Mammary epithelial cell (primary cell): ENCODE measurements around the gene PPP1R18.

ENCODE experiments used
- EZH2 ChIP-seq: IDR thresholded peaks from 2 replicates; pipeline ENCODE4 v1.6.1; 2012; ENCODE audit warnings: low read length, inconsistent platforms, borderline replicate concordance
- TF ChIP-seq, protein P1 (sequence below), 2 donors: IDR thresholded peaks in 1 of 2; conservative IDR thresholded peaks in 1 of 2; 2 replicates each; pipeline ENCODE4 v1.5.1; 2011 to 2012; ENCODE audit warnings: inconsistent platforms in 2 of 2, low read length in 2 of 2, mild to moderate bottlenecking in 2 of 2, control low read depth in 1 of 2, low read depth in 1 of 2; ENCODE audit not compliant: insufficient read depth in 1 of 2; ENCODE audit errors: extremely low read depth in 1 of 2

GRCh38 chr6:30647242-30648116 lies 39.0 kb downstream of the PPP1R18 start:
- TF ChIP-seq, protein P1, sequence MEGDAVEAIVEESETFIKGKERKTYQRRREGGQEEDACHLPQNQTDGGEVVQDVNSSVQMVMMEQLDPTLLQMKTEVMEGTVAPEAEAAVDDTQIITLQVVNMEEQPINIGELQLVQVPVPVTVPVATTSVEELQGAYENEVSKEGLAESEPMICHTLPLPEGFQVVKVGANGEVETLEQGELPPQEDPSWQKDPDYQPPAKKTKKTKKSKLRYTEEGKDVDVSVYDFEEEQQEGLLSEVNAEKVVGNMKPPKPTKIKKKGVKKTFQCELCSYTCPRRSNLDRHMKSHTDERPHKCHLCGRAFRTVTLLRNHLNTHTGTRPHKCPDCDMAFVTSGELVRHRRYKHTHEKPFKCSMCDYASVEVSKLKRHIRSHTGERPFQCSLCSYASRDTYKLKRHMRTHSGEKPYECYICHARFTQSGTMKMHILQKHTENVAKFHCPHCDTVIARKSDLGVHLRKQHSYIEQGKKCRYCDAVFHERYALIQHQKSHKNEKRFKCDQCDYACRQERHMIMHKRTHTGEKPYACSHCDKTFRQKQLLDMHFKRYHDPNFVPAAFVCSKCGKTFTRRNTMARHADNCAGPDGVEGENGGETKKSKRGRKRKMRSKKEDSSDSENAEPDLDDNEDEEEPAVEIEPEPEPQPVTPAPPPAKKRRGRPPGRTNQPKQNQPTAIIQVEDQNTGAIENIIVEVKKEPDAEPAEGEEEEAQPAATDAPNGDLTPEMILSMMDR (conservative IDR thresholded peaks at IDR 0.05 in 1 of 2, IDR thresholded peaks at IDR 0.05 in 1 of 2; ENCODE audit: extremely low read depth in 1 of 2, insufficient read depth in 1 of 2, low read depth in 1 of 2, low read length in 2 of 2): no peak
- TF ChIP-seq EZH2: no peak
